Measurements from ENCODE around the gene CAPN6.

- TF ChIP-seq CTCF (IDR thresholded peaks at IDR 0.05) (no peak), POLR2A (IDR thresholded peaks at IDR 0.05; ENCODE audit: low read depth) (no peak), POLR2AphosphoS5 (IDR thresholded peaks at IDR 0.05) (no peak), EP300 (IDR thresholded peaks at IDR 0.05) (no peak)
These were observed 4.8 kb downstream of the CAPN6 start for GRCh38 chrX:111265486-111265885.

Measured in esophagus muscularis mucosa (tissue), 4 donors.